Measurements from ENCODE around the gene THEMIS.
A peak's percentile ranks its signal among the peaks of the same experiment; 100 is the strongest.

THEMIS gene

DNA sequence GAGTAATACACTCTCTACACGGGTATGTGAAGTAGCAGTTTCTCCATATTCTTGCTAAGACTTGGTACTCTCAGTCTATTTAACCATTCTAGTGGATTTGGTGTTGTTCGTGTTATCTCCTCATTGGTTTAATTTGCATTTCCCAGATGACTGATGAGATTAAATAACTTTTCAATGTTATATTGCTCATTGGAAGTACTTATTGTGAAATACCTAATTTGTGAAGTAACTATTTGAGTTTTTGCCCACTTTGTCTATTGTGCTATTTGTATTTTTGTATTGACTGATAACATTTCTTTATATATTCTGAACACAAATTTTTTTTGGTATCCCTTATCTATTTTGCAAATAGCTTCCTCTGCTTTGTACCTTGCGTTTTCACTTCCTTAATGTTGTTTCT is 167.9 kb downstream of the THEMIS start:
- FAIRE-seq (no peak), DNase-seq (ENCODE audit: insufficient read length, low spot score) (no peak)
- TF ChIP-seq POLR2A (IDR thresholded peaks at IDR 0.05; ENCODE audit: low read depth, low read length) (no peak), SPI1 (IDR thresholded peaks at IDR 0.05; ENCODE audit: low read depth, low read length) (peak; percentile 26; the same call in 1 of the 2 replicates)

DNA sequence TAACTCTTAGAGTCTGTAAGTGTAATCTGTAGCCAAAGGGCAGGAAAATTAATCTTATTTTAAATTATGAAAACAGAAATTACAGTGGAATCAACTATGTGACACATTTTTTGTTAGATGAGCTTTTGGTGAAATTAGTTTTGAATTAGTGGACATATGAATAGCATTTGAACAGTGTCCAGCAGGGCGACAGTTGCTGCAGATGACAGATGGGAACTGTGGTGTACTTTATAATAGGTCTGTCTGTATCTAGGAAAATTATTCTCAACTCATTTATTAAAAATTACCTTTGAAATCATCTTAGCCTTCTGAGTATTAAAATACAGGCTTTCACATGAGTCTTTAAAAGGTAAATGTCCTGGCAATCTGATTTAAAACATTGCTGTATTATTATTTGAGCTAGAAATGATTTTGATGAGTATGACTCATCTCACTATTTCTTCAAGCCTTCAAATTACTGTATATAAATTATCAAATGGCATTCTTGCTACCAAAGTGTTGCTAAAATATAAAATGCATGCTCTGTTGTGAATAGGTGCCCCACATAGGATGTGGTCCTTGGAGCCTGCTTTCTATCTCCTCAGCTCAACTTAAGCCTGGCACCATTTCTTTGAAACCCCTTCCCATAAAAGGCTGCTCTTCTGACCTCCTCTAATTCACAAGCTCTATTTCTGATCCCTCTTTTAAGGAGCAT is 173.5 kb downstream of the THEMIS start:
- DNase-seq (ENCODE audit: insufficient read length, low spot score) (no peak), FAIRE-seq (no peak)
- TF ChIP-seq POLR2A (IDR thresholded peaks at IDR 0.05; ENCODE audit: low read depth, low read length): no peak

DNA sequence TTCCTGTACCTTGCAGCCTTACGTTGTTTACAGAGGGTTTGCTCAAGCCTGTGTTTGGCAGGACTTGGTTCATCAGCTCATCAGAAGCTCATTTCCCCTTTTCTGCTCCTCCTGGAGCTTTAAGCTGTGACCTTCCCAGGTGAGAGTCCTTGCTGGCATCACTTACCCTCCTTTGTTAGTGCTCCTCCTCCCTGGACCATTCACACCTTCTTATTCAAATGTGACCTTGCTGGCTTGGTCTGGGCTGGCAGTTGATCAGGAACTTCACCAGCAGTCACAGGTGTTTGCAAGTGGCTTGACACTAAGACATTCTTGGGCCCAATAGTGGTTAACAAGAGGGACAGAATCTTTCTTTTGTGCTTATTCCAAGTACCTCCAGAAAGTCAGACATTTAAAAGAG is 175.0 kb downstream of the THEMIS start:
- FAIRE-seq (no peak), DNase-seq (ENCODE audit: insufficient read length, low spot score) (no peak)
- TF ChIP-seq SPI1 (IDR thresholded peaks at IDR 0.05; ENCODE audit: low read depth, low read length): no peak
- TF ChIP-seq POLR2A (IDR thresholded peaks at IDR 0.05; ENCODE audit: low read depth, low read length): no peak
- no peak for TF ChIP-seq POU2F2 (IDR thresholded peaks at IDR 0.05; ENCODE audit: low read depth, low read length)
- no peak for TF ChIP-seq PAX5 (IDR thresholded peaks at IDR 0.05; ENCODE audit: insufficient read depth, low read length, severe bottlenecking)
- TF ChIP-seq POLR2AphosphoS5 (IDR thresholded peaks at IDR 0.05; ENCODE audit: low read depth, low read length): no peak
- no peak for TF ChIP-seq TAF1 (IDR thresholded peaks at IDR 0.05; ENCODE audit: low read depth, low read length)

DNA sequence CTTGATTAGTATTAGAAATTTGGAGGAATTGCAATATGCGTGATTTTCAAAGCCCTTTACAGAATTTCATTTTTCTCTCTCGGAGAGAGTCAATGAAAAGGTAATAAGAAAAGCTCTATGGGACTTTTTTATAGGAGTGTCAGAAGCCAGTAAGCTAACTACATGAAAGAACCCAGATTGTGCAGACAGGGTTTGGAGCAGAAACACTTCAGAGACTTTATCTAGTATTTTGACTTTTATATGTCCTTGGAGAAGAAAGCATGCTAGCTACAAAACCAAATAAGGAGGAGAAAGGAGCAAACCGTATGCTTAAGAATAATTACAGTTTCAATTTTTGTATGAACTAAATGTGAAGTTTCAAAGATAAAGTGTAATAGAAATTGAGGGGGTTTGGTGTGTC is 182.2 kb downstream of the THEMIS start:
- DNase-seq (ENCODE audit: insufficient read length, low spot score) (no peak), FAIRE-seq (no peak)
- TF ChIP-seq POU2F2 (IDR thresholded peaks at IDR 0.05; ENCODE audit: low read depth, low read length): no peak
- TF ChIP-seq TAF1 (IDR thresholded peaks at IDR 0.05; ENCODE audit: low read depth, low read length): no peak
- no peak for TF ChIP-seq POLR2A (IDR thresholded peaks at IDR 0.05; ENCODE audit: low read depth, low read length)
- TF ChIP-seq POLR2AphosphoS5 (IDR thresholded peaks at IDR 0.05; ENCODE audit: low read depth, low read length): no peak
- no peak for TF ChIP-seq PAX5 (IDR thresholded peaks at IDR 0.05; ENCODE audit: insufficient read depth, low read length, severe bottlenecking)
- TF ChIP-seq SPI1 (IDR thresholded peaks at IDR 0.05; ENCODE audit: low read depth, low read length): no peak

DNA sequence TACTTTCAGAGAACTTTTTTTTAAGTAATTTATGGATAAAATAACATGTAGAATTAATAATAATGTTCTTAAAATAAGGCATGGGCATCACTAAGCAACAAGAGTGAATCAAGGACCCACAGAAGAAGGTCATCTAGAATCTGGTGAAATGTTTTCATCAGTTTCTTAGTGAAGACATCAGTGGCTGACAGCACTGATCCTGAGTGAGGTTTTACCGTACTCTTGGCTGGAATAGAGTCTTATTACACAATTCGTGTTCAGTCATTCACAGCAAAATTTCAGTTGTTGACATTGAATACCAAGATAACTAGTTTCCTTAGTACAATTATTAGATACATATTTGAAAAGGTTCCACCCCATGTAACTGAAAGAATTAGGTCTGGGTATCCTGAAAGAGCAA is 183.5 kb downstream of the THEMIS start:
- TF ChIP-seq PAX5 (IDR thresholded peaks at IDR 0.05; ENCODE audit: insufficient read depth, low read length, severe bottlenecking) (no peak), SPI1 (IDR thresholded peaks at IDR 0.05; ENCODE audit: low read depth, low read length) (no peak), POU2F2 (IDR thresholded peaks at IDR 0.05; ENCODE audit: low read depth, low read length) (no peak), TAF1 (IDR thresholded peaks at IDR 0.05; ENCODE audit: low read depth, low read length) (no peak), POLR2AphosphoS5 (IDR thresholded peaks at IDR 0.05; ENCODE audit: low read depth, low read length) (no peak), POLR2A (IDR thresholded peaks at IDR 0.05; ENCODE audit: low read depth, low read length) (no peak)
- DNase-seq (ENCODE audit: insufficient read length, low spot score): no peak
- no peak for FAIRE-seq

- FAIRE-seq: no peak
- DNase-seq (ENCODE audit: insufficient read length, low spot score): no peak
Measured at GRCh38 chr6:127716465-127716864, 184.4 kb downstream of the THEMIS start.

DNA sequence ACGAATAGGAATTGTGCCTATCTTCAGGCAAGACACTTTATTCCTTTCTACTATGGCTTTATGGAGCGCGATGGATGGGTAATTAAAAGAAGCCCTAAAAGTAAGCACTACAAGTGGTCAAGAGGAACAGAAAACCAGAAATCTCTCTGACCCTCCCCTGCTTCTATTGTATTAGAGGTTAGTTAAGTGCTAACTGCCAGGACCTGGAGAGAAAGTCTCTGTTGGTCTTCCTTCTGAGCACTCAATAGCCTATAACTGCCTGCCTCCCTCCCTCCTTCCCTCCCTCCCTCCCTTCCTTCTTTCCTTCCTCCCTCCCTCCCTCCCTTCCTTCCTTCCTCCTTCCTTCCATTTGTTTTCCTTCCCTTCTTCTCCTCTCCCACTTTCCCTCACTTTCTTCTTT is 190.2 kb downstream of the THEMIS start:
- no peak for FAIRE-seq
- no peak for DNase-seq (ENCODE audit: insufficient read length, low spot score)
- TF ChIP-seq POLR2A (IDR thresholded peaks at IDR 0.05; ENCODE audit: low read depth, low read length) (no peak), POU2F2 (IDR thresholded peaks at IDR 0.05; ENCODE audit: low read depth, low read length) (no peak), POLR2AphosphoS5 (IDR thresholded peaks at IDR 0.05; ENCODE audit: low read depth, low read length) (no peak), PAX5 (IDR thresholded peaks at IDR 0.05; ENCODE audit: insufficient read depth, low read length, severe bottlenecking) (no peak), TAF1 (IDR thresholded peaks at IDR 0.05; ENCODE audit: low read depth, low read length) (no peak), SPI1 (IDR thresholded peaks at IDR 0.05; ENCODE audit: low read depth, low read length) (no peak)

More at GRCh38 chr6:127716465-127716864, 184.4 kb downstream of the THEMIS start:
- TF ChIP-seq PAX5 (IDR thresholded peaks at IDR 0.05; ENCODE audit: insufficient read depth, low read length, severe bottlenecking): no peak
- TF ChIP-seq SPI1 (IDR thresholded peaks at IDR 0.05; ENCODE audit: low read depth, low read length): no peak
- TF ChIP-seq POLR2A (IDR thresholded peaks at IDR 0.05; ENCODE audit: low read depth, low read length): no peak
- no peak for TF ChIP-seq TAF1 (IDR thresholded peaks at IDR 0.05; ENCODE audit: low read depth, low read length)
- TF ChIP-seq POU2F2 (IDR thresholded peaks at IDR 0.05; ENCODE audit: low read depth, low read length): no peak
- no peak for TF ChIP-seq POLR2AphosphoS5 (IDR thresholded peaks at IDR 0.05; ENCODE audit: low read depth, low read length)

GRCh38 chr6:127706216-127706615 is 194.6 kb downstream of the THEMIS start:
- FAIRE-seq (no peak), DNase-seq (ENCODE audit: insufficient read length, low spot score) (no peak)
- TF ChIP-seq SPI1 (IDR thresholded peaks at IDR 0.05; ENCODE audit: low read depth, low read length) (no peak), TAF1 (IDR thresholded peaks at IDR 0.05; ENCODE audit: low read depth, low read length) (no peak), POLR2AphosphoS5 (IDR thresholded peaks at IDR 0.05; ENCODE audit: low read depth, low read length) (no peak), POU2F2 (IDR thresholded peaks at IDR 0.05; ENCODE audit: low read depth, low read length) (no peak), PAX5 (IDR thresholded peaks at IDR 0.05; ENCODE audit: insufficient read depth, low read length, severe bottlenecking) (no peak)

- TF ChIP-seq POLR2A (IDR thresholded peaks at IDR 0.05; ENCODE audit: low read depth, low read length): no peak
- no peak for TF ChIP-seq TAF1 (IDR thresholded peaks at IDR 0.05; ENCODE audit: low read depth, low read length)
- TF ChIP-seq POU2F2 (IDR thresholded peaks at IDR 0.05; ENCODE audit: low read depth, low read length): no peak
- no peak for TF ChIP-seq SPI1 (IDR thresholded peaks at IDR 0.05; ENCODE audit: low read depth, low read length)
- TF ChIP-seq PAX5 (IDR thresholded peaks at IDR 0.05; ENCODE audit: insufficient read depth, low read length, severe bottlenecking): no peak
- no peak for TF ChIP-seq POLR2AphosphoS5 (IDR thresholded peaks at IDR 0.05; ENCODE audit: low read depth, low read length)
- no peak for FAIRE-seq
Measured at GRCh38 chr6:127695108-127695507, 205.8 kb downstream of the THEMIS start.

GRCh38 chr6:127691146-127691545 is 209.7 kb downstream of the THEMIS start:
- DNase-seq (ENCODE audit: insufficient read length, low spot score): no peak
- TF ChIP-seq POLR2AphosphoS5 (IDR thresholded peaks at IDR 0.05; ENCODE audit: low read depth, low read length) (no peak), POLR2A (IDR thresholded peaks at IDR 0.05; ENCODE audit: low read depth, low read length) (no peak), PAX5 (IDR thresholded peaks at IDR 0.05; ENCODE audit: insufficient read depth, low read length, severe bottlenecking) (no peak), SPI1 (IDR thresholded peaks at IDR 0.05; ENCODE audit: low read depth, low read length) (no peak), TAF1 (IDR thresholded peaks at IDR 0.05; ENCODE audit: low read depth, low read length) (no peak), POU2F2 (IDR thresholded peaks at IDR 0.05; ENCODE audit: low read depth, low read length) (no peak)
- FAIRE-seq: no peak

More at GRCh38 chr6:127695108-127695507, 205.8 kb downstream of the THEMIS start:
- no peak for DNase-seq (ENCODE audit: insufficient read length, low spot score)

Data from GM12891 (cell line).